ENCODE measurements around the gene AP1B1.
A peak's percentile ranks its signal among the peaks of the same experiment; 100 is the strongest.
"Not testable (repeated sequence)": the region's sequence is repeated elsewhere in the genome, so short reads cannot be mapped to it uniquely, and the experiment has no call there.

AP1B1 gene

DNA sequence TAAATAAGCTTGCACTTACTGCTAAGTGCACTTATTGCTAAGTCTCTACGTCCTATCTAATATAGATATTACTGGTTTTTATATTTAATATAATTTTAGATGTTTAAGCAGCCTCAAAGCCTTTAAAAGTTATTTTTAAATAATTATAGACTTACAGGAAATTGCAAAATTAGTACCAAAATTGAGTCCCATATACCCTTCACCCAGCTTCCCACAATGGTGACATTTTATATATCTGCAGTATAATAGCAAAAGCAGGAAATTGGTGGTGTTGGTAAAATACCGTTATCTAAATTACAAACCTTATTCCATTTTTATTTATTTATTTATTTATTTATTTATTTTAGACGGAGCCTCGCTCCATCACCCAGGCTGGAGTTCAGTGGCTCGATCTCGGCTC lies 1.9 kb upstream of the AP1B1 start:
- DNase-seq (ENCODE audit: extremely low spot score, insufficient read length, low read depth) (no peak), FAIRE-seq (no peak)

DNA sequence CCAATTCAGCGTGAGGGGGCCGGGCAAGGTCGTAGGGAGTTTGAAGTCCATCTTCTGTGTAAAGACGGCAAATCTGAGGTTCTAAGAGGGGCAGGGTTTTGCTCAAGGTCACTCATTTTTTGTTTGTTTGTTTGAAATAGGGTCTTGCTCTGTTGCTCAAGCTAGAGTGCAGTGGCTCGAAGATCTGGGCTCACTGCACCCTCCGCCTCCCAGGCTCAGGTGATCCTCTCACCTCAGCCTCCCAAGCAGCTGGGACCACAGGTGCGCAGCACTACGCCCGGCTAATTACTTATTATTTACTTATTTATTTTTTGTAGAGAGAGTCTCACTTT lies 355 bp upstream of the AP1B1 start:
- FAIRE-seq (no peak), DNase-seq (ENCODE audit: extremely low spot score, insufficient read length, low read depth) (no peak)

- DNase-seq (ENCODE audit: extremely low spot score, insufficient read length, low read depth) (no peak), FAIRE-seq (peak; percentile 72)
These were observed 1.7 kb downstream of the AP1B1 start for GRCh38 chr22:29386708-29387107.

DNA sequence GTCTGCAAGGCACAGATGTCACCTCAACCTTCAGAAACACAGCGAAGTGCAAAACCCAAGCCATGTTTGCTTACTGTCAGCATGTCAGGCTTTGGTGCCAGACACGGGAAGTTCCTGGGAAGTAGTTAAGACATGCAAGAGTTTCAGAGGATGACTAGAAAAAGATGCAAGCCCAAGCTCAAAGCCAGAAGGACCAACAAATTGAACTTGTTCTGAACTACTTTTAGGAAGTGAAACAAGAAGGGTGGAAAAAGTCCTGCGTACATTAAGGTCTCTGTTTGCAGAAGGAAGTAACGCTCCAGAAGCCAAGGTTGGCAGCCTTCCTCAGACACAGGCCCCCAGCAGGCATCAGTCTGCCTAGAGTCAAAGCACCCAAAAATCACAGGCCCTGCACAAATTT lies 2.6 kb downstream of the AP1B1 start:
- FAIRE-seq = peak; percentile 93
- no peak for DNase-seq (ENCODE audit: extremely low spot score, insufficient read length, low read depth)

GRCh38 chr22:29385151-29385704 lies 3.1 kb downstream of the AP1B1 start:
- DNase-seq (ENCODE audit: extremely low spot score, insufficient read length, low read depth) = no peak
- FAIRE-seq = no peak

DNA sequence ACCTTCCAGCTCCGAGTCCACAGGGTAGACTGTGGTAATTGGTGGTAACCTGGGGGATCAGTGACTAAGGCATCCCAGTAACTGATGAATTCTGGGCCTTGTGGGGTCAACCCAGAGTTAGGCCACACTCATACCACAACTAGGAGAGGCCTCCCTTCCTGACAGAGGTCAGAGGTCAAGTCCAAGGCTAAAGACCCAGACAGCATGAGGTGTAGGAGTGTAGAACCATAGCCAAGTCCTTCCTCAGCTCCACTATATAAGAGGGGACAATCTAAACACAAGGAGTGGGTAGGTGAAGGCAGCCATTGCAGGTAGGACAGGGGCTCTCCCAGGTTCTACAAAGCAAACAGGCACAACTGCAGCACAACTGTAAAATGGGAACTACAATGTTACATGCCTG lies 4.6 kb downstream of the AP1B1 start:
- DNase-seq (ENCODE audit: extremely low spot score, insufficient read length, low read depth) (no peak), FAIRE-seq (no peak)

DNA sequence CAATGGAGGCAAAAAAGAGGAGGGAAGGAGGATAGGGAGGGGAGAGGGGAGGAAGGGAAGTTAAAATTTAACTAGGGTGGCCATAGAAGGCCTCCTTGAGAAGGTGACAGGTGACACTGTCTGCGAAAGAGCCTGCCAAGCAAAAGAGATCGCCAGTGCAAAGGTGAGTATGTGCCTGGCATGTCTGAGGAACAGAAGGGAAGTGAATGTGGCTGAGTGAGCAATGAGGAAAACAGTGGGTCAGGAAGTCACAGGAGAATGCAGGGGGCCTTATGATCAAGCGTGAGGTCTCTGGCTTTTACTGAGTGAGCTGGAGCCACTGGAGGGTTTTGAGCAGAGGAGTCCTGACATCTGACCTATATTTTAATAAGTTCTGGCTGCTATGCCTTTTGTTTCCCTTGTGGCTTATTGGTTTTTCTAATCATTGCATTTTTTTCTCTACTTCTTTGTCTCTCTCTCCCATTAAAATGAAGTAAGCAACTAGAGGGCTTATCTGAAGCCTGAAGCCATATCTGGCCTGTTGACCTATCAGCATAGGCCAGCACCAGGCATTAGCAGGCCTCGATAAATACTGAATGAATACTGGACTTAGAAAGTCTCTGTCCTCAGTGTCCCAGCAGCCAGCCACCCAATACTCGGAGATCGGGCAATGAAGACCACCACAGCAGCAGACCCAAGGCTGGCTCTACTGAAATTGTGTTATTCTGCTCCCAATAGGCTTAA lies 5.6 kb downstream of the AP1B1 start:
- FAIRE-seq (no peak), DNase-seq (ENCODE audit: extremely low spot score, insufficient read length, low read depth) (no peak)

GRCh38 chr22:29380856-29381255 lies 7.5 kb downstream of the AP1B1 start:
- no peak for DNase-seq (ENCODE audit: extremely low spot score, insufficient read length, low read depth)
- FAIRE-seq = no peak

- FAIRE-seq (no peak), DNase-seq (ENCODE audit: extremely low spot score, insufficient read length, low read depth) (no peak)
These were observed 8.2 kb downstream of the AP1B1 start for GRCh38 chr22:29380032-29380781.

DNA sequence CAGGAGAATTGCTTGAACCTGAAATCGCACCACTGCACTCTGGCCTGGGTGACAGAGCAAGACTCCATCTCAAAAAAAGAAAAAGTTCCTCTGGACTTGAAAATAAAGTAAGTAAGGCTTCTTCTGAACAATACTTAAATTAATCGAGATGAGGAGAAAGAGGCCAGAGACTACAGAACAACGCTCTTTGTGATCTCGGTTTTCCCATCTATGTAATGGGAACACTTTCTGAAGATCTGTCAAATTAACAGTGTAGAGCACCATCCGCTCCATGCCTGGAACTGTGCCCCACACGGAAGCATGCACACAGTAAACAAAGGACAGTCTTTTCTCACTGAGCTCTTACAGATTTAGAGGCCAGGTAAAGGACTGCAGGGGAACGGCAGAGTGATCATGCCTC lies 9.1 kb downstream of the AP1B1 start:
- DNase-seq (ENCODE audit: extremely low spot score, insufficient read length, low read depth) = no peak
- no peak for FAIRE-seq

DNA sequence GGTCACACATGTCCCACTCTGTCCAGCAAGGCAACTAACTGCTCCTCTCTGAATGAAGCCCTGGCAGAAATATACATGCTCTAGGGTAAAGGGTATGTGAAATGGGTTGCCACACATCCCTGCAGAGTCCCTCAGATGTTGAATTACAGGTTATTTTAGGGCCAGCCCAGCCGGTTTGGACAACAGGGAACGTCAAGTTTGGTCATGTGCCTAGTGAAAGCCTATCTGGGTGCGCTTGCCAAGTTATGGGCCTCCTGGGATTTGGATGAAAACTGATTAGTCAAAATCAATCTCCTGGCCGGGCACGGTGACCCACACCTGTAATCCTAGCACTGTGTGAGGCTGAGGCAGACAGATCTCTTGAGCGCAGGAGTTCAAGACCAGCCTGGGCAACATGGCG lies 10.4 kb downstream of the AP1B1 start:
- FAIRE-seq = no peak
- DNase-seq (ENCODE audit: extremely low spot score, insufficient read length, low read depth) = no peak

- not testable (repeated sequence) for FAIRE-seq; DNase-seq (ENCODE audit: extremely low spot score, insufficient read length, low read depth)
These were observed 11.7 kb downstream of the AP1B1 start for GRCh38 chr22:29376705-29377104.

DNA sequence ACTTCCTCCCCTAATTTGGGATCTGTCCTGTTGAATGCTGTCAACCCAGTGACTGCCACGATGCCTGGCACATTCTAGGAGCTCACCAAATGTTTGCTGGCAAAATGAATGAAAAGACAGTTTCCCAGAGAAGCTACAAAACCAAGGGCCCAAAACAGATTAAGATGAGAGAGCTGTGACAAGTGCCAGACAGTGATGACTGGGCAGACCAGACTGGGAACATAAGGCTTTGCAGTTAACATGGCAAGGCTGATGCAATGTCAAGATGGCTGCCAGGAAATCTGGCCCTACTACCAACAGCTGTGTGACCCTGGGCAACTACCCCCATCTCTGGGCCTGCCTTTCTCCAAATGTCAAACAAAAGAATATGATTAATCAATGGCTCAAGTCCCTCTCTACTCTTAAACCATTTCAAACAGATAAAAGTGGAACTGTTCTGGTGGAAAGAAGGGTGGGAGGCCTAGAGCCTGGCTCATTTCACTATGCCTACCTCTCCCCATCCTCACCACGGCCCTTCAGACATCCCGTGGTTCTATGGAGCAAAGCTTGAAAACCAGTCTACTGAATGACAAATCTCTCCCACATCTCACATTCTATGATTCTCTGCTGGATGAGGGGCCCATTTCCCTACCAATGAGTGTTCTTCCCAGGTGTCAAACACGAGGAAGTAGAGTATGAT lies 12.8 kb downstream of the AP1B1 start:
- FAIRE-seq (no peak), DNase-seq (ENCODE audit: extremely low spot score, insufficient read length, low read depth) (no peak)

- FAIRE-seq = not testable (repeated sequence)
These were observed 13.6 kb downstream of the AP1B1 start for GRCh38 chr22:29374806-29375205.

GRCh38 chr22:29374401-29374800 lies 14.0 kb downstream of the AP1B1 start:
- no peak for FAIRE-seq
- DNase-seq (ENCODE audit: extremely low spot score, insufficient read length, low read depth) = no peak

More at GRCh38 chr22:29374806-29375205, 13.6 kb downstream of the AP1B1 start:
- not testable (repeated sequence) for DNase-seq (ENCODE audit: extremely low spot score, insufficient read length, low read depth)

- DNase-seq (ENCODE audit: extremely low spot score, insufficient read length, low read depth) = no peak
- no peak for FAIRE-seq
These were observed 17.8 kb downstream of the AP1B1 start for GRCh38 chr22:29370537-29370936.

DNA sequence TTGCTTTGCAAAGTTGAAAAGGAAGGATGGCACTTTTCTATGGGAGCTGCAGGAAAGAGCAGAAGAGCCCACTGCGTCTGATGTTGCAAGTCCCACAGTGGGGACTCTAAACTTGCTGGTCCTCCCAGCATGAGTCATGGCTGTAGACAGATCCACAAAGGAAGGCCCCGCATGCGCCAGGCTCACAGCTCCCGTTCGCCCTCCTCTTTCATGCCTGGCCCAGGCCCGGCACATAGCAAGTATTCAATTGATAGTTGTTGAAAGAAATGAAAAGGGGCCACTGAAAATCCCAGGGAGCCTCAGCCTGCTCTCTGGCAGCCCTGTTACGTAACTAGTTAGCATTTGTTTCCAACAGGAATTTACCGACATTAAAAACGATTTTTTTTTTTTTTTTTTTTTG lies 18.9 kb downstream of the AP1B1 start:
- DNase-seq (ENCODE audit: extremely low spot score, insufficient read length, low read depth) (no peak), FAIRE-seq (no peak)

DNA sequence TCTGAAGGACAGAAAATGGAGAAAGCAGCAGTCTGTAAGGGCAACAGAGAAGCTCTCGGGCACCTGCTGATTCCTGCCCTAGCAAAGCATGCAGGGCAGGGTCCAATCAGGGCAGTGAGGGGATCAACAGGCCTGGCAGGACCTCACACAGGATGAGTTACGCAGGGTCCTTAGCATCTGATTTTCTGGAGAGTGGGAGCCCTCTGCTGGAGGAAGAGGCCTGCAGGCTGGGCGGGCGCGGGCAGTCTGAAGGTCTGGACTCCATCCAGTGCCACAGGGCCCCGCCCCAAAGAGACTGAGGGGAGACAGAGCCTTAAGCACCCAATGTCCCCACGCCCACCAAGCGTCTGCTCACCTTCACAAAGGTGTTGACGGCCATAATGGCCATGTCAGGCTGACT lies 28.9 kb downstream of the AP1B1 start:
- DNase-seq (ENCODE audit: extremely low spot score, insufficient read length, low read depth) = no peak
- FAIRE-seq = no peak

- not testable (repeated sequence) for DNase-seq (ENCODE audit: extremely low spot score, insufficient read length, low read depth); FAIRE-seq
These were observed 31.0 kb downstream of the AP1B1 start for GRCh38 chr22:29357193-29357890.

DNA sequence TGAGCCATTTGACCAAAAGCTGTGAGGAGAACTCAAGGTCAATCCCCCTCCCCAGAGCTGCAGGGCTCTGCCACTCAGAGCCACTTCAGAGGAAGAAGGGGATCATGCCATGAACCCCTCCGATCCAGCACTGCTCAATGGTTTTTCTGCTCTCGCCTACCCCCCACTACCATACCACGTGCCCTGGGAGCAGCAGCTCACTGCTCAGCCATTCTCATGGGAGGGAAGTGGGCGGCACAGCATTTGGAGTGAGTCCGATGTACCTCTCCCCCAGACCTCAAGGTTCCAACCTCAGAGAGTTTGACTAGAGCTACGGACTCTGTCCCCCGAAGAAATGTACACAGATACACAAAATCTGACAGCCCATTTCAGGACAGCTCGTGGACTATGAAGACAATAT lies 34.5 kb downstream of the AP1B1 start:
- FAIRE-seq (no peak), DNase-seq (ENCODE audit: extremely low spot score, insufficient read length, low read depth) (no peak)
